Mesendoderm (in vitro differentiated cells): ENCODE measurements around the gene MGAT5.
A peak's percentile ranks its signal among the peaks of the same experiment; 100 is the strongest.

Source experiments
- DNase-seq: peaks from one replicate; pipeline ENCODE4 v3.0.0; 2013
- H2AK5ac ChIP-seq: 2 replicates; pipeline ENCODE4 v1.6.1; 2013; ENCODE audit warnings: low read length, inconsistent platforms
- H2BK120ac ChIP-seq: 2 replicates; pipeline ENCODE4 v1.6.1; 2013; ENCODE audit warnings: low read depth, mild to moderate bottlenecking, low read length, moderate library complexity, mixed read lengths
- H2BK15ac ChIP-seq: replicated peaks from 2 replicates; pipeline ENCODE4 v1.6.1; 2013; ENCODE audit warnings: low read depth, mild to moderate bottlenecking, moderate library complexity
- H2BK5ac ChIP-seq: 2 replicates; pipeline ENCODE4 v1.6.1; 2013; ENCODE audit warnings: low read length, inconsistent platforms
- H3K18ac ChIP-seq: 2 replicates; pipeline ENCODE4 v1.6.1; 2013; ENCODE audit warnings: mild to moderate bottlenecking, low read length, mixed read lengths
- H3K23ac ChIP-seq: one replicate; pipeline ENCODE4 v1.6.1; 2013; ENCODE audit warnings: low read length
- H3K27ac ChIP-seq: 2 replicates; pipeline ENCODE4 v1.5.1; 2013; ENCODE audit warnings: low read depth, mild to moderate bottlenecking, inconsistent platforms, low read length, moderate library complexity
- H3K27me3 ChIP-seq: 2 replicates; pipeline ENCODE4 v1.6.1; 2013; ENCODE audit warnings: low read length, control low read depth, mild to moderate bottlenecking, inconsistent platforms; ENCODE audit not compliant: insufficient read depth, poor library complexity
- H3K36me3 ChIP-seq: 2 replicates; pipeline ENCODE4 v1.6.1; 2013; ENCODE audit warnings: low read length, inconsistent platforms; ENCODE audit not compliant: control insufficient read depth, insufficient read depth
- H3K4ac ChIP-seq: one replicate; pipeline ENCODE4 v1.6.1; 2013; ENCODE audit warnings: low read depth, mild to moderate bottlenecking, low read length, moderate library complexity
- H3K4me1 ChIP-seq: 2 replicates; pipeline ENCODE4 v1.6.1; 2013; ENCODE audit warnings: low read depth, low read length, inconsistent platforms; ENCODE audit not compliant: control insufficient read depth
- H3K4me2 ChIP-seq: 2 replicates; pipeline ENCODE4 v1.6.1; 2013; ENCODE audit warnings: low read length
- H3K4me3 ChIP-seq: 2 replicates; pipeline ENCODE4 v1.5.1; 2013; ENCODE audit warnings: mild to moderate bottlenecking, low read length
- H3K56ac ChIP-seq: one replicate; pipeline ENCODE4 v1.6.1; 2013; ENCODE audit warnings: low read length
- H3K79me1 ChIP-seq: 2 replicates; pipeline ENCODE4 v1.6.1; 2013; ENCODE audit warnings: low read length, inconsistent platforms
- H3K79me2 ChIP-seq: 2 replicates; pipeline ENCODE4 v1.6.1; 2013; ENCODE audit warnings: mild to moderate bottlenecking, low read length; ENCODE audit not compliant: control insufficient read depth, insufficient read depth
- H3K9ac ChIP-seq: 2 replicates; pipeline ENCODE4 v1.6.1; 2013; ENCODE audit warnings: low read length, inconsistent platforms
- H4K5ac ChIP-seq: one replicate; pipeline ENCODE4 v1.6.1; 2013; ENCODE audit warnings: low read length
- H4K8ac ChIP-seq: one replicate; pipeline ENCODE4 v1.6.1; 2013; ENCODE audit warnings: low read depth, mild to moderate bottlenecking, control low read depth, low read length, moderate library complexity
- WGBS: extraction: QIAGEN DNeasy Blood & Tissue Kit; methylation state at CpG from one replicate; pipeline ENCODE4 v1.1.7; 2013; ENCODE audit warnings: low lambda C conversion rate, missing lambda C conversion rate; ENCODE audit not compliant: insufficient coverage; ENCODE audit errors: extremely low coverage; 5-methylcytosine and 5-hydroxymethylcytosine counted together

MGAT5 gene

GRCh38 chr2:134372611-134373131 lies 118.8 kb downstream of the MGAT5 start:
- WGBS: no CpG with 5 or more reads among the region's 7 CpGs
- H3K4ac ChIP-seq: no peak overlapping the region
- H3K23ac ChIP-seq: no peak overlapping the region

GRCh38 chr2:134375935-134376334 lies 122.1 kb downstream of the MGAT5 start:
- H3K56ac ChIP-seq: no peak overlapping the region
- no peaks in the 10 kb centered on the region for H3K4me1 ChIP-seq
- H3K79me1 ChIP-seq: no peaks in the 10 kb centered on the region
- no peak overlapping the region for H3K9ac ChIP-seq
- no peak overlapping the region for H3K27ac ChIP-seq
- no peak overlapping the region for H3K4ac ChIP-seq
- H3K27me3 ChIP-seq: no peaks in the 10 kb centered on the region
- H3K23ac ChIP-seq: no peak overlapping the region
- H2BK5ac ChIP-seq: no peak overlapping the region
- H3K18ac ChIP-seq: no peak overlapping the region
- no CpG with 5 or more reads among the region's 3 CpGs for WGBS
- H4K5ac ChIP-seq: no peak overlapping the region
- peak; percentile 69 for DNase-seq
- no peak overlapping the region for H3K4me3 ChIP-seq
- no peak overlapping the region for H3K4me2 ChIP-seq
- H2BK15ac ChIP-seq: no peak overlapping the region
- H2BK120ac ChIP-seq: no peak overlapping the region
- H2AK5ac ChIP-seq: no peak overlapping the region
- H3K36me3 ChIP-seq: no peaks in the 10 kb centered on the region
- no peak overlapping the region for H4K8ac ChIP-seq
- H3K79me2 ChIP-seq: no peaks in the 10 kb centered on the region

More at GRCh38 chr2:134372611-134373131, 118.8 kb downstream of the MGAT5 start:
- no peak overlapping the region for H2BK15ac ChIP-seq
- H3K56ac ChIP-seq: no peak overlapping the region
- H3K4me3 ChIP-seq: no peak overlapping the region
- H3K4me1 ChIP-seq: no peaks in the 10 kb centered on the region
- no peak overlapping the region for H2BK120ac ChIP-seq
- no peak overlapping the region for H3K9ac ChIP-seq
- H3K18ac ChIP-seq: no peak overlapping the region
- H4K8ac ChIP-seq: no peak overlapping the region
- no peaks in the 10 kb centered on the region for H3K27me3 ChIP-seq
- H3K4me2 ChIP-seq: no peak overlapping the region
- H4K5ac ChIP-seq: no peak overlapping the region
- no peaks in the 10 kb centered on the region for H3K36me3 ChIP-seq
- H3K79me2 ChIP-seq: no peaks in the 10 kb centered on the region
- no peaks in the 10 kb centered on the region for H3K79me1 ChIP-seq
- no peak overlapping the region for H2AK5ac ChIP-seq
- no peak overlapping the region for H2BK5ac ChIP-seq
- no peak overlapping the region for H3K27ac ChIP-seq
- DNase-seq: no peak

GRCh38 chr2:134377730-134378129 lies 123.9 kb downstream of the MGAT5 start:
- no peak overlapping the region for H3K9ac ChIP-seq
- WGBS: no CpG with 5 or more reads among the region's 7 CpGs

GRCh38 chr2:134379293-134379692 lies 125.4 kb downstream of the MGAT5 start:
- Histone ChIP-seq H3K79me2 (no peaks in the 10 kb centered on the region), H3K4me1 (no peaks in the 10 kb centered on the region), H3K27me3 (no peaks in the 10 kb centered on the region), H2BK5ac (no peak overlapping the region), H3K4me3 (no peak overlapping the region), H2BK15ac (no peak overlapping the region), H3K23ac (no peak overlapping the region), H3K79me1 (no peaks in the 10 kb centered on the region), H3K9ac (no peak overlapping the region), H3K27ac (no peak overlapping the region), H2BK120ac (no peak overlapping the region), H2AK5ac (no peak overlapping the region), H4K5ac (no peak overlapping the region), H4K8ac (no peak overlapping the region), H3K36me3 (no peaks in the 10 kb centered on the region), H3K4me2 (no peak overlapping the region), H3K4ac (no peak overlapping the region), H3K56ac (no peak overlapping the region), H3K18ac (no peak overlapping the region)
- no CpG with 5 or more reads among the region's 6 CpGs for WGBS
- no peak for DNase-seq

More at GRCh38 chr2:134377730-134378129, 123.9 kb downstream of the MGAT5 start:
- DNase-seq: no peak
- Histone ChIP-seq H3K4me1 (no peaks in the 10 kb centered on the region), H3K56ac (no peak overlapping the region), H2BK5ac (no peak overlapping the region), H2BK15ac (no peak overlapping the region), H2BK120ac (no peak overlapping the region), H3K79me2 (no peaks in the 10 kb centered on the region), H3K27me3 (no peaks in the 10 kb centered on the region), H3K4me2 (no peak overlapping the region), H3K4ac (no peak overlapping the region), H2AK5ac (no peak overlapping the region), H3K23ac (no peak overlapping the region), H3K18ac (no peak overlapping the region), H3K79me1 (no peaks in the 10 kb centered on the region), H4K8ac (no peak overlapping the region), H4K5ac (no peak overlapping the region), H3K27ac (no peak overlapping the region), H3K4me3 (no peak overlapping the region), H3K36me3 (no peaks in the 10 kb centered on the region)

- H3K9ac ChIP-seq: no peak overlapping the region
These were observed 125.8 kb downstream of the MGAT5 start for GRCh38 chr2:134379722-134380121.

GRCh38 chr2:134381141-134381540 lies 127.3 kb downstream of the MGAT5 start:
- Histone ChIP-seq H3K27ac (no peak overlapping the region), H3K27me3 (no peaks in the 10 kb centered on the region), H3K79me1 (no peaks in the 10 kb centered on the region), H4K5ac (no peak overlapping the region), H3K36me3 (no peaks in the 10 kb centered on the region), H3K56ac (no peak overlapping the region), H3K4ac (no peak overlapping the region), H3K18ac (no peak overlapping the region), H2AK5ac (no peak overlapping the region), H3K4me3 (no peak overlapping the region), H3K79me2 (no peaks in the 10 kb centered on the region), H4K8ac (no peak overlapping the region), H3K4me1 (no peaks in the 10 kb centered on the region), H3K9ac (no peak overlapping the region), H3K23ac (no peak overlapping the region), H2BK120ac (no peak overlapping the region), H2BK15ac (no peak overlapping the region), H3K4me2 (no peak overlapping the region), H2BK5ac (no peak overlapping the region)
- DNase-seq: no peak
- no CpG with 5 or more reads among the region's 1 CpG for WGBS

More at GRCh38 chr2:134379722-134380121, 125.8 kb downstream of the MGAT5 start:
- Histone ChIP-seq H3K4ac (no peak overlapping the region), H3K4me1 (no peaks in the 10 kb centered on the region), H3K27ac (no peak overlapping the region), H3K36me3 (no peaks in the 10 kb centered on the region), H3K4me2 (no peak overlapping the region), H3K79me2 (no peaks in the 10 kb centered on the region), H2BK120ac (no peak overlapping the region), H3K4me3 (no peak overlapping the region), H2BK5ac (no peak overlapping the region), H3K27me3 (no peaks in the 10 kb centered on the region), H2BK15ac (no peak overlapping the region), H3K18ac (no peak overlapping the region), H2AK5ac (no peak overlapping the region), H3K56ac (no peak overlapping the region), H4K5ac (no peak overlapping the region), H3K79me1 (no peaks in the 10 kb centered on the region), H4K8ac (no peak overlapping the region), H3K23ac (no peak overlapping the region)
- DNase-seq: no peak
- WGBS: no CpG with 5 or more reads among the region's 3 CpGs
